ENCODE measurements around the gene FCHO1.
A peak's percentile ranks its signal among the peaks of the same experiment; 100 is the strongest.

Gene FCHO1

DNA sequence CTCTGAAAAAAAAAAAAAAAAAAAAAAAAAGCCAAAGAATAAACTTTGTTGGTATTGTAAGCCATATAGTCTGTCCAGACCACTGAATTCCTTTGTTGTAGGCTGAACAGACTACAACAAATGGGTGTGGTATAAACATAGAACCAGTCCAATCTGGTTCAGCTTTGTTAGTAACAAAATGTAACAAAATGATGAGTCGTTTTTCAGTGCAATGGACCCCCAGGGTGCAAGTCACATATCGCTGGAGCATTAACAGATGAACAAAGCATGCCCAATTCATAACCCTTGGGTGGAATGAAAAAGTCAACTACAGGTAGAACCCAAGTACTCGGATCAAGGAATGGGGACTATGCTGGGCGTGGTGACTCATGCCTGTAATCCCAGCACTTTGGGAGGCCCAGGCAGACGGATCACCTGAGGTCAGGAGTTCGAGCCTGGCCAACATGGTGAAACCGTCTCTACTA, 13.6 kb upstream of the FCHO1 start:
- no peak for DNase-seq

DNA sequence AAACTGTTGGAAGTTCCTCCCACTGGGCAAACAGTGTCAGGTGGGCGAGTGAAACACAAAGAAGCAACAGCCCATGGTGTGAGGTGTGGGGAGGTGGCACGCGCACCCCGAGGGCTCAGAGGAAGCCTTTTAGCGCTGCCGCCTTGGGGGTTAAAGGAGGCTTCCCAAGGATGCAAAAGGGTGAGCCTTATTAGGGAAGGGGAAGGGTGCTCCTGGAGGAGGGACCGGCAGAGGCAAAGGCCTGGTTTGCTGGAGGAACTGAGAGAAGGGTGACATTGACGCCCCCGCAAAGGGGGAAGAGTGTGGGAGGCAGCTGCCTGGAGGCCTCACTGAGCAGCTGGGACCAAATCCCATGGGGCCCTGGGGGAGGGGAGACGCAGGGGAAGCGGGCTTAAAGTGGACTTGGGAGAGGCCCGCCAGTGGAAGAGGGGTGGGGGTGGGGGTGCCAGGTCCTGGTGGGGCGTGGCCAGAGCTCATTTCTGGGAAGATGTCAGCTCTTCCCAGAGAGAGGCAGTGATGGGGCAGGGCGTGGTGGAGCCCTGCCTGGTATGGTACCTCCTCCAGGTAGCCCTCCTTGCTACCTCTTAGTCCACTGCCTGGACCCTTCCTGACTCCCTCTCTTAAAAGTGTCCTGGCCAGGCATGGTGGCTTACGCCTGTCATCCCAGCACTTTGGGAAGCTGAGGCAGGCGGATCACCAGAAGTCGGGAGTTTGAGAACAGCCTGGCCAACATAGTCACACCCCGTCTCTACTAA, 12.0 kb upstream of the FCHO1 start:
- no peak for DNase-seq

DNA sequence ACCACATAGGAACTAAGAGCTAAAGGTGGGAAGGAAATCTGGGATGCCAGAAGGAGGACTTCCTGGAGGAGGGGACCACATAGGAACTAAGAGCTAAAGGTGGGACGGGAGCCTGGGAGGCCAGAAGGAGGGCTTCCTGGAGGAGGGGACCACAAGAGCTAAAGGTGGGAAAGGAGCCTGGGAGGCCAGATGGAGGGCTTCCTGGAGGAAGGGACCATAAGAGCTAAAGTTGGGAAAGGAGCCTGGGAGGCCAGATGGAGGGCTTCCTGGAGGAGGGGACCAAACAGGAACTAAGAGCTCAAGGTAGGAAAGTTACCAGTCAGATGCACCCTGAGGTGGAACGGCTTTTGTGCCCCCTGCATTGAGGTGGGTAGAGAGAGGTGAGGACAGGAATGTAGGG, 9.8 kb upstream of the FCHO1 start:
- DNase-seq, result no peak

DNA sequence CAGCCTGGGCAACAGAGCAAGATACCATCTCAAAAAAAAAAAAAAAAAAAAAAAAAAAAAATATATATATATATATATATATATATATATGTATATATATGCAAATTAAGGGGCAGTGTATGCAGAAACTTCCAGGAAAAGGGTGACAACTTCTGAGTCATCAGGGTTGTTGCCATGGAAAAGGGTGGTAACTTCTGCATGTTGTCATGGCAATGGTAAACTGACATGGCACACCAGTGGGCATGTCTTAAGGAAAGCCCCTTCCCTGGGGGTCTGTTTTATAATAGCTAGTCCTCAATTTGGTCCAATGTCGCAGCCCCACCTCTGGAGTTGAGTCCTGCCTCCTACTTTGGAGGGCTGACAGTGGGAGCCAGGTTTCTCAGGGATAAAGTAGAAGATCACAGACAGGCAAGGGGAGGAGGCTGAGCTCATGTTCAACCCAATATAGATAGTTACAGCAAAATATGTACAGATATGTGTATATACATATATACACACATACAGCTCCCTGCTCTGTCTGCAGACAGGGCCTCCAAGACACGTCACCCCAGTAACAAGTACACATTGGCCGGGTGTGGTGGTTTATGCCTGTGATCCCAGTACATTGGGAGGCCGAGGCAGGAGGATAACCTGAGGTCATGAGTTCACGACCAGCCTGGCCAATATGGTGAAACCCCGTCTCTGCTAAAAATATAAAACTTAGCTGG, 7.2 kb upstream of the FCHO1 start:
- no peak for DNase-seq

DNA sequence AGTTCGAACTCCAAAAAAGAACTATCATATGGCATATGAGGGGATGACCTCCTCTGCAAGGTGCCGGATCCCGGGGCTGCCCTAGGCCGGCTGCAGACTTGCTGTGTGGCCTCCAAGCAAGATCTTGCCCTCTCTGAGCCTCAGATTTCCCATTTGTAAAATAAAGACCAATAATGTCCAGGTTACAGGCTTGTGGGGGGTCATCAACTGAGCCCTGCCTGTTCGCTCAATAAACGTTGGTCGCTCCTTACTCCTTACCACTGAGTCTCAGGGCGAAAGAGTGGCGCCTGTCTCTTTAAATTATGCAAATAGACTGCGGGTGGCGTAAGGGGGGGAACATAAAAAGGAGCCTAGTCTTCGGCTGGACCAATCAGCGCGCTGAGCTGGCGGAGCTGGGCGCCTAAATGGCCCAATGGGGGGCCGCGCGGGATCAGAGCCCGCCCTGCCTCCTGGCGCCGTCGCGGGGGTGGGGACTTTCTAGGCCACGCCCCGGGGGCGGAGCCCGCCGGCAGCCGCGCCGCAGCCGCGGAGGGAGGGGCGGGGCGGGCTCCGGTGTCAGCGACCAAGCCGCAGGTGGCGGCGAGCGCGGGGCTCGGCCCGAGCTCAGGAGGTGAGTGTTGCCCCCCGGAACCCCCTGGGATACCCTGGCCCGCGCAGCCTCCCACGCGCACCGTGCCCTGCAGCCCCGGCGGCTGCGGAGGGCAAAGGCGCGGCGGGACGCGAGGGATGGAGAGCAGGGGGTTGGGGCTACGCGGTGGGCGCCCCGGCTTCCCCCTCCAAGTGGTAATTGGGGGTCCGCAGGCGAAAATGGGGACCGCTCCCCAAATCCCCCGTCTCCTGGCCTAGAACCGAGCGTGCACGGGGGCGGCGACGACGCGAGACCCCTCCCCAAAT, 3.8 kb upstream of the FCHO1 start:
- peak; percentile 97 for DNase-seq

DNA sequence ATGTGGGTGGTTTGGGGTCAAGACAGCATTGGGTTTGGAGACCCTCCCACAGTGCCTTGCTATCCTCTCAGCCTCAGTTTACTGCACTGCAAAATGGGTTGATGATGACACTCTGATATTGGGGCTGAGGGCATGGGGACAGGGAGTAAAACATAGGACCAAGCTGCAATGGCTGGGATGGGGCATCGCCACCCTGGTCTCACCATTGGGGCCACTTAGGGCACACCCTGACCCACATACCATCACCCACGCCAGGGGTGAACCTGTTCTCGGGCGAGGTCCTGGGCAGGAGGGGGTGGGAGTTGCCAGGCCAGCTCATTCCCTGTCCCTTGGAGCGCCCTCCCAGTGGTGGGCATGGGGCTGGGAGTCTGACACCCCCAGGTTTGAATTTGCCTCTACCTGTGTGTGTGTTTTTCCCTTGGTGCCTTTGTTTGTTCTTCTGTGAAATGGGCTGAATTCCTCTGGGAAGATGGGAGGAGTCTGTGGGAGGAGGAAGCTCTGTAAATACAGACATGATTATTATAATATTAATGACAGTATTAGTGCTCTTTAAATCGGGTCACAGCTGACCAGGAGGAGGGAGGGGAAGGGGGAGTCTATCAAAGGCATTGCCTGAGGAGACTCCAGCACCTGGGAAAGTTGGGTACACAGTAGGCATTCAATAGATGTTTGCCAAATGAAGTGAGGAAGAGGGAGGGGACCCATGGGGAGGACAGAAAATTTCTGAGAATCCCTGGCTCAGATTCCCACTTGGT, 2.2 kb upstream of the FCHO1 start:
- no peak for DNase-seq

DNA sequence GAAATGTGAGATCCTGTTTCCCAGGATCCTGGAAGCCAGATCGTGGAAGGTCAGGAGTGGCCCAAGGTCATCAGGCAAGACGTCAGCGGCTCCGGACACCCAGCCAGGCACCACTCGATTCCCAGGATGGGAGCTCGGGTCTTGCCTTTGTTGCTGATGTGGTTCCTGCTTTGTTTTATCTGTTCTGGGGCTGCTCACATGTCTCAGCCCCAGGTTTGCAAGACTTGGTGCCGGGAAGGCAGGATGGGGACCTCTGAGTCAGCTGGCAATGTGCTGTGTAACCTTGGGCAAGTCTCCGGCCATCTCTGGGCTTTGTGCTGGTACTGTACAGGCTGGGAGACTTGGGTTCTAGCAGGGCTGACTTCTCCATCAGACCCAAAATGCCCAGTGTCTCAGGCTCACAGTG, 1.4 kb upstream of the FCHO1 start:
- DNase-seq, result no peak

DNA sequence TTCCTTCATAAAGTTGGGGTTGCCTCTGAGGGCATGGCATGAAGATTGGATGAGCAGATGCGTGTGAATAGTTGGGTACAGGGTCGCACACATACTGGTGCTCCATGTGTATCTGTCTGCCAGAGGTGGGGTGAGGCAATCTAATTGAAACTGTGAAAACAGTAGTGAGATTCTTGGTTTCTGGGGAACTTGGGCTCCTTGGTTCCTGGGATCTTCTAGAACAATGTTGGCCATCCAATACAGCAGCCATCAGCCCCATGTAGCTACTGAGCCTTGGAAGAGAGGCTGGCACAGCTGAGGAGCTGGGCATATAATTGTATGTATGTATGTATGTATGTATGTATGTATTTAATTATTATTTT, 616 bp downstream of the FCHO1 start:
- no peak for DNase-seq

DNA sequence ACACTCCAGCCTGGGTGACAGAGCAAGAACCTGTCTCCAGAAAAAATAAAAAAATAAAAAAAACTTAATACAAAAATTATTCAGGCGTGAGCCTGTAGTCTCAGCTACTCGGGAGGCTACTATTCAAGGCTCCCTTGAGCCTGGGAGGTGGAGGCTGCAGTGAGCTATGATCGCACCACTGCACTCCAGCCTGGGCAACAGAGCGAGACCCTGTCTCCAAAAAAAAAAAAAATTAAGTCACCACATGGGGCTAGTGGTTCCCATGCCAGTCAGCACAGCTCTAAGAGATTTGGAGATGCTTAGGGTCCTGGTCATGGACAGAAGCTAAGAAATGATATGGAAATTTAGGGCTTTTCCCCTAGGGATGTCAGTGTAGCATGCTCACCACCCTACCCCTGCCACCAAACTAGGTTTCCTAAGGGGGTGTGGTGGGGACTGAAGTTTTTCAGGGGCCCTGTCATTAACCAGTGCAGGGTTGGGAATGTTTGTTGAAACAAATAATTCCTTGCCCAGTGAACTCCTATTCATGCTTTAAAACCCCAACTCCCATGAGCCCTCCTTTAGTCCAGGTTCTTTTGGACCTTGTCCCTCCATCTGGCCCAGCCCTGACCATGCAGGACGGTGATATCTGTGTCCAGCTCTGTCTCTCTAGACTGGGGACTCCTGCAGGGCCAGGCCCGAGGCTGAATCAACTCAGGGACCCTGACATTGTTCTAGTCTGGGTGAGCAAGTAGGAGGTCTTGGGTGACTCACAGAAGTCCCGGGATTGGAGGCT, 1.8 kb downstream of the FCHO1 start:
- DNase-seq, result no peak

DNA sequence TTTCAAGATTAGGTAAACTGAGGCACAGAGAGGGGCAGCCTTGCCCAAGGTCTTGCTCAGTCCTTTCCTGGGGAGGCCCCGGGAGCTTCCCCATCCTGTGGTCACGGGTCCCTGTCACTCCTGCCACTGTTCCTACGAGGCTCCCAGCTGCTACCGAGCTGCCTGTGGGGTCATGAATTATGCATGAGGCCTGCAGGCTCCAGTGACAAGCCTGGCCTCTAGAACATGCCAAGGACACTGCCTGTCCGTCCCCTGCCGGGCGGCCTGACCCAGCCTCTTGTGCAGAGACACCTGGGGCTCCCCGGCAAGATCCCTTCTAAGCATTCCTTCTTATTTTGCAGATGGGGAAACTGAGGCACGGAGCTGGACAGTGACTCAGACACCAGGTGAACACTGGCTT, 2.7 kb downstream of the FCHO1 start:
- peak; percentile 58 for DNase-seq

DNA sequence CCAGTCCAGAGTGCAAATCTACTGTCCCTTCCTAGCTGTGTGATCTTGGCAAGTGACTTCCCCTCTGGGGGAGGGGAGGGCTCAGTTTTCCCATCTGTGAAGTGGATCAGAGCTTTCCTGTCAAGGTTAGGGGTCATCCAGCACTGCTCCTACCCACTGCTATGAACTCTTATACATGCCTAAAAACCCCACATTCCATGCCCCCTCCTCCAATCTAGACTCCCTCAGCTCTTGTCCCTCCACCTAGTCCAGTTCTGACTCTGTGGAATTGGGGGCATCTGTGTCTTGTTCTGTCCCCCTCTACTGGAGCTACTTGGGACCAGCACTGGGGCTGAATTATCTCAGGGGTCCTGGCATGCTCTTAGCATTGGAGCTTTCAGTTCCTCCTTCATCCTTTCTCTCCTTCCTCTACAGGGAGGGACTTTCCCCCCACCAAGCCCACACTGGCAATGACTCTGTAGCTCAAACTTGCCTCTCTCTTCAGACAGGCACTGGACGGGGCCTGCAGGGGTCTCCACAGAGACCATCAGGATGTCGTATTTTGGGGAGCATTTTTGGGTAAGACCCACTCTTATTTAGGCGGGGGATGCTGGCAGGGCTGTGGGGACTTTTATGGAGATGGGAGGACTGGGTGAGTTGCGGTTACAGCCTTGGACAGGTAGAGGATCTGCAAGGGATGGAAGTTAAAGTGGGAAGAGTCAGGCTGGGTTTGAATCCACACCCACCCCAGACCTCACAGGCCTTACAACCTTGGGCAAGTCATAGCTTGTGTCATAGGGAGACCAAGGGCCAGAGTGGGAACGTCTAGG, 3.6 kb downstream of the FCHO1 start:
- DNase-seq, result no peak

DNA sequence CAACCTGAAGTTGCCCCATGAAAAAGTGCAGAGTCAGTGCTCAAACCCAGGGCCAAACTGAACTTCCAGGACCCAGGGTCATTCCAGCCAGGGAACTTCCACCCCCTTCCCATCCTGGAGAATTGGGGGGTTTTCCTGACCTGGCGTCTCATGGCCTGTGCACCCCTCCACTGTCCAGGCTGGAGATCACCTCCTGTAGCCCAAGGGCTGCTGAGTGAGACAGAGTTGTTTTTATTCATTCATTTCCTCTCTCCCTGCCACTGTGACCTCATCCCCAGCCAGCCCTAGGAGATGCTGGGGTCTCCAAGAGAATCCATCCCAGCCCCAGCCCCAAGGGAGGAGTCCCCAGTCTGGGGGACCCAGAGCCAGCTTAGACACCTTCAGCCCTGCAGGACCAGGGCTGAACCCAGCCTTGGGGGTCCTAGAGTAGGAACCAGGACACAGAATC, 4.2 kb downstream of the FCHO1 start:
- no peak for DNase-seq

DNA sequence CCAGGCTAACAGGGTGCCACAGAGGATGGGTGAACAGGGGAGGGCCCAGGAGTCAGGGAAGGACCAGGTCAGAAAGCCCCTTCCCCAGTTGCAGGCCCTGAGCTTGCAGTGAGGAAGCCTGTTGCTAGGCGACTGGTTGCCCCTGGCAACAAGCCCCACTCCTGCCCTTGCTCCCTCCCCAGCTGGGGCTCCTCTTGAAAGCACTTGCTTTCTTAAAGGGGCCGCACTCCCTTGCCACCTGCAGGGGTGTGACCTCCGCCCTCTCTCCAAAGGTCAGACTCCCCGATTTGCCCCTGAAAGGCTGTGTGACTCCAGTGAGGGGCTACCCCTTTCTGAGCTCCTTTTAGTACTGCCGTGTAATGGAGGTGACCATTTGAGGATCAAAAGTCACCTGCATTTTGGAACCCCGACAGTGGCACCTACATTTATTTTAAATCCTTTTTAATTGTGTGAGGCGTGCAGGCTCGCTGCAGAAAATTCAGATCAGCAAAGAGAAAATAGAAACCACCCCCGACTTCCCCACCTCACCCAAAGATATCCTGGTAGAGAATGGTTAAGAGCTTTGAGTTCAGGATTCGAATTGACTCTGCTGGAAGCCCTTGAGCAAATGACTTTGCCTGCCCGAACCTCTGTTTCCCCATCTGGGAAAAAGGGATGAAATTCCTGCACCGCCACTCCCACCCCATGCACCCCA, 4.8 kb downstream of the FCHO1 start:
- DNase-seq, result peak; percentile 69

DNA sequence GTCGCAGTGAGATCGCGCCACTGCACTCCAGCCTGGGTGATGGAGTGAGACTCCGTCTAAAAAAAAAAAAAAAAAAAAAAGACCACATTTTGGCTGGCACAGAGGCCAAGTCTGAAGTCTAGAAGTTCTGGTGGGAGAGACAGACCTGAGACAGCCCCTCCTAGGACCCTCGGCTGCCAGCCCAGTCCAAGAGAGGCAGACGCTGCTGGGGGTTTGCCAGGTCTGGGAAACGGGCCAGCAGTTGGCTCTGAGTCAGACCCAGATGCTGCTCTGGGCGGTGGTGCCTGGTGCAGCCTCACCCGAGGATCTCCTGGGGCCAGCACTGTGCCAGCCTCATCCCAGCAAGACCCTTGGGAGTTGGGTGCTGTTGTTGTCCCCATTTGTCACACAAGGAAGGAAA, 5.8 kb downstream of the FCHO1 start:
- DNase-seq, result no peak

DNA sequence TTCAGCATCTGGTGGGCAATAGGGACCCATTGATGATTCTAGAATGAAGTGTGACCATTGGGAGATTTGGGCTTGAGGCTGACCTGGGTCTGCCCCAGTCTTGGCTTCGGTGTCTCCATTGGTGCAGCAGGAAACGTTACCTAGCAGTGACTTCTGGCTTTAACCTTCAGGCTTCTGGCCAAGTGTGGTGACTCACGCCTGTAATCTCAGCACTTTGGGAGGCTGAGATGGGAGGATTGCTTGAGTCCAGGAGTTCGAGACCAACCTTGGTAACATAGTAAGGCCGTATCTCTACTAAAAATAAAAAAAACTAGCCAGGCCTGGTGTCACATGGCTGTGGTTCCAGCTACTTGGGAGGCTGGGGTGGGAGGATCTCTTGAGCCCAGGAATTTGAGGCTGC, 7.2 kb downstream of the FCHO1 start:
- DNase-seq, result no peak

DNA sequence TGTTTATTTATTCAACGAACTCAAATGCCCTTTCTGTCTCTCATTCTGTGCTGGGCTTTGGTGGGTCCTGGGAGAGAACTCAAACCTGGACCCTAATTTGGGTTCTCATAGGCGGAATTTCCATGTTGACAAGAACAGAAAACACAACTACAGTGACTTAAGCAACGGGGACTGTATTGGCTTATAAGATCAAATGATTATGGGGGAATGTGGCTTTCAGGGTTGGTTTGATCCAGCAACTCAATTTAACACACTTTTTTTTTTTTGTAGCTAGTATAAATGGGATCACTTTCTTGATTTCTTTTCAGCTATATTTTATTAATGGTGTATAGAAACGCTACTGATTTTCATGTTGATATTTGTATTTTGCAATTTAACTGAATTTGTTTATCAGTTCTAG, 9.9 kb downstream of the FCHO1 start:
- no peak for DNase-seq

DNA sequence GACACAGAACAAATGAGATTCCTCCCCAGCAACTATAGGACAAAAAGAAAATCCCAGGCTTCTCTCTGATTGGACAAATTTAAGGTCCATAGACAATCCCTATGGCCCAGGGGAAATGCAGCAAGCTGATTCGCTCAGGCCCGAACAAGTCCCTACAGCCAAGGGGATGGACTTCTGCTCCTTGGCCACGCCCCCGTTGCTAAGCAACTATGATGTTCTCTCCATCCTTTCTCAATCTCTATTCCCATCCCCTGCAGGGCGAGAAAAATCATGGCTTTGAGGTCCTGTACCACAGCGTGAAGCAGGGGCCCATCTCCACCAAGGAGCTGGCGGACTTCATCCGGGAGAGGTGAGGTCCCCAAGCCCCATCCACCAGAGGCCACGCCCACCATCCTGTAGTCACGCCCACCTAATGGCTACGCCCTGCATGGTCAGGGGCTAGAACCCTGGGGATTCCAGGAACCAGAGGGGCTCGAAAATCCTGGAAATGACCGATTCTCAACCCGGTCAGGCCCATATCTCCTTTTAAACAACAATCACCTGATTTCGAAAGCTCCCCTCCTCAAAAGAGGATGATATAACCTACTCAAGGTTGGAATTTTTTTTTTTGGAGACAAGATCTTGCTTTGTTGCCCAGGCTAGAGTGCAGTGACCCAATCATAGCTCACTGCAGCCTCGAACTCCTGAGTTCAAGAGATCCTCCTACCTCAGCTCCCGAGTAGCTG, 11.4 kb downstream of the FCHO1 start:
- DNase-seq, result peak; percentile 98

DNA sequence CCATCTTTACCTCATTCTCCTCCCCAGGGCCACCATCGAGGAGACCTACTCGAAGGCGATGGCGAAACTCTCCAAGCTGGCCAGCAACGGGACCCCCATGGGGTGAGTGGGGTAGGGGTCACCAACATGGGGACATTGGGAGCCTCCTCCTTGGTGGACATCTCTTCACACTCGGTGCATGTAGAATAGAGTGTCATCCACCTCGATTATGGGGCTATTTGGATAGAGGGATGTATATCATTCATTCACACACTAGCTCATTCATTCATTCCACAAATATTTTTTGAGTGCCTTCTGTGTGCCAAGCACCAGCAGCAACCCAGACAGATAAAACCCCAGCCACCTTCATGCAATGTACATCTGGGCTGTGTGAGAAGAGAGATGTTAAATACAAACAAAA, 13.1 kb downstream of the FCHO1 start:
- DNase-seq, result no peak

DNA sequence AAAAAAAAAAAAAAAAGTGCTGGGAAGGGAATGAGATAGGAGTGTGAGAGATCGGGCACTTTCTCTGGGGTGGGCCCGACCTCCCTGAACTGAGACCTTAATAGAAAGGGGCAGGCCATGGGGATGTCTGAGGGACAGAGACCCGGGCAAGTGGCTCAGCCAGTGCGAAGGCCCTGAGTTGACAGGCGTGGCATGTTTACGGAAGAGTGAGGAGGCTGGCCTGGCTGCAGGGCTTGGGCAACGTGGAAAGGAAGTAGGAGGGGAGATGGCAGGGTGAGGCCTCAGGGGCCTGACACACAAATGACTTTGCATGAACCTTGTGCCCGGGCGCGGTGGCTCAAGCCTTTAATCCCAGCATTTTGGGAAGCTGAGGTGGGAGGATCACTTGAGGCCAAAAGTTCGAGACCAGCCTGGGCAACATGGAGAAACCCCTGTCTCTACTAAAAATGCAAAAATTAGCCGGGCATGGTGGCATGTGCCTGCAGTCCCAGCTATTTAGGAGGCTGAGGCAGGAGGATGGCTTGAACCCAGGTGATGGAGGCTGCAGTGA, 13.9 kb downstream of the FCHO1 start:
- DNase-seq, result no peak
